ENCODE measurements around the gene RPS2.
"Not testable (repeated sequence)": the region's sequence is repeated elsewhere in the genome, so short reads cannot be mapped to it uniquely, and the experiment has no call there.

The RPS2 gene

GRCh38 chr16:1962161-1963153, 2.2 kb downstream of the RPS2 start:
- DNase-seq, result not testable (repeated sequence)

DNA sequence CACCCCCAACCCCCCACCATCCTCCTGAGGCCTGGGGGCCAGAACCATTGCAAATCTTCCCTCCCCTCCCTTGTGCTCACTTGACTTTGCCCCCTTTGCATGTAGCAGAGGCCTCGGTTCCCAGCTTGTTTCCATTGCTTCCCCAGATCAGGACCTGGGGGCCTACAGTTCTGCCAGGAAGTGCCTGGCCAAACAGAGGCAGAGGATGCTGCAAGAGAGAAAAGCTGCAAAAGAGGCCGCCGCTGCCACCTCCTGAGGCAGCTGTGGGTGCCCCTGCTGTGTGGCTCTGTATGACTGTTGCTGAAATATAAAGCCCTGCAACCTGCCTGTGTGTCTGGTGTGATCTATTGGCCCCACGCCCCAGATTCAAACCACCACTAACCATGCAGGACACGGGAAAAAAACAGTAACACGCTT, 3.0 kb downstream of the RPS2 start:
- no peak for DNase-seq

DNA sequence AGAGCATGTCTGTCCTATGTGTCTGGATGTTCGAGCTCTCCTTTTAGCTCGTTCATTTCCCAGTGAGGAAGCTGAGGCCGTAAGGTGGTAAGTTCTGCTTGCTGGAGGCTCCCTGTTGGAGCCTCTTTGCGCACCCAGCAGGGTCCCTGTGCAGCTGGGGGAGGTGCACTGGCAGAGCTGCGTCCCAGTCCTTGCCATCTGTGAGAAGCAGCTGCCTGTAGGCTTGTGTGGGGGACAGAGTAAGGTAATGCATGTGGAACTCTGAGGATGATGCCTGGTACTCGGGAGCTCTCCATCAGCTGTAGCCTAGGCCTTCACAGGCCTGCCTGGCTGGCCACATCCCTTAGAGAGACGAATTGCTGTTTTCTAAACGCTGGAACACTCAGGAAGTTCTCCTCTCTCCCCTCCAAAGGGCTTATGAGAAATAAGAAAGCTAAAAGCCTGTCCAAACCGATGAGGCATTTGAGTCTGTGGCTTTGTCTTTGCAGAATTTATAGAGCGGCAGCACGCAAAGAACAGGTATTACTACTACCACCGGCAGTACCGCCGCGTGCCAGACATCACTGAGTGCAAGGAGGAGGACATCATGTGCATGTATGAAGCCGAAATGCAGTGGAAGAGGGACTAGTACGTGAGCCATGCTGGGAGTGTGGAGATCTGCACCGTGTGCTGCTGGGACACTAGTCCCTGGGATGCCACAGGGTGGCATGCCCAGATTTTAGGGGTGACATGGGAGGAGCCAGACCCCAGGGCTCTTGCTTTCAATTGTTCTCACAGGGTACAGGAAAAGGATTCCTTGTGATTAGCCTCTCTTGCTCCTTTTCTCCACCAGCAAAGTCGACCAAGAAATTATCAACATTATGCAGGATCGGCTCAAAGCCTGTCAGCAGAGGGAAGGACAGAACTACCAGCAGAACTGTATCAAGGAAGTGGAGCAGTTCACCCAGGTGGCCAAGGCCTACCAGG, 3.7 kb downstream of the RPS2 start:
- no peak for DNase-seq

- DNase-seq, result peak; percentile 88
These were observed 5.2 kb downstream of the RPS2 start, which contains the start of gene NDUFB10 for GRCh38 chr16:1959269-1960039. Gene NDUFB10, plus strand, starts transcription at chr16:1959538. Its CDS starts 87 bp downstream, at chr16:1959625.

DNA sequence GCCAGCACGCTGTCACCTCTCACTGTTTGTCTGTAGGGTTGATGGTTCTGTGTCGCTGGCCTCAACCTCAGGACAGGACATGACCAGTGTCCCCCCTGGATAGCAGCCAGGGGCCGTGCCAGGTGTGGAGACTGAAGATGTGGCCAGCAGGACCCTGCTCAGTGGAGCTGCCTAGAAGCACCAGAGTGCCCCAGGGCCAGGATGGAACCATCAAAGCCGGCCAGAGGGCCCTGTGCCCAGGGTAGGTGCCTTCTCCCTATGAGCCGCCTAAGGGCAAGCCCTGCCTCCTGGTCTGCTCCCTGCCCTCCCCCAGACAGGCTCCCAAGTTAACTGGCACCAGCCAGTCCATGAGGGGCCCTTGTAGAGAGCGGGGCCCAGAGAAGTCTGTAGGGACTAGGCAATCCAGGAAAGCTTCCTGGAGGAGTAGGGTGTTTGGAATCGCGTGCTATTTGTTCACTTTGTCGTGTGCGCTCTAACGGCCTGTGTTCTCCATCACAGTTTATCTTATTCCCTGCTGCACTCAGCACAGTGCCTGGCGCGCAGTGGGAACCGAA, 5.8 kb downstream of the RPS2 start:
- DNase-seq, result no peak

- not testable (repeated sequence) for DNase-seq
These were observed 6.5 kb downstream of the RPS2 start for GRCh38 chr16:1958143-1958491.

DNA sequence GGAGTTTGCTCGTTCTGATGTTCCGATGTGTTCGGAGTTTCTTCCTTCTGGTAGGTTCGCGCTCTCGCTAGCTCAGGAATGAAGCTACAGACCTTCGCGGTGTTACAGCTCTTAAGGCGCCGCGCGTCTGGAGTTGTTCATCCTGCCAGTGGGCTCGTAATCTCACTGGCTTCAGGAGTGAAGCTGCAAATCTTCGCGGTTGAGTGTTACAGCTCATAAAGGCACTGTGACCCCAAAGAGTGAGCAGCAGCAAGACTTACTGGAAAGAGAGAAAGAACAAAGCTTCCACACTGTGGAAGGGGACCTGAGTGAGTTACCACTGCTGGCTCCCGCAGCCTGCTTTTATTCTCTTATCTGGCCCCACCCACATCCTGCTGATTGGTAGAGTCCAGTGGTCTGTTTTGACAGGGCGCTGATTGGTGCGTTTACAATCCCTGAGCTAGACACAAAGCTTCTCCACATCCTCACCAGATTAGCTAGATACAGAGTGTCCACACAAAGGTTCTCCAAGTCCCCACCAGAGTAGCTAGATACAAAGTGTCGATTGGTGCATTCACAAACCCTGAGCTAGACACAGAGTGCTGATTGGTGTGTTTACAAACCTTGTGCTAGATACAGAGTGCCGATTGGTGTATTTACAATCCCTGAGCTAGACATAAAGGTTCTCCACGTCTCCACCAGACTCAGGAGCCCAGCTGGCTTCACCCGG, 7.0 kb downstream of the RPS2 start:
- not testable (repeated sequence) for DNase-seq

- DNase-seq, result no peak
These were observed 10.9 kb downstream of the RPS2 start for GRCh38 chr16:1953734-1954133.

DNA sequence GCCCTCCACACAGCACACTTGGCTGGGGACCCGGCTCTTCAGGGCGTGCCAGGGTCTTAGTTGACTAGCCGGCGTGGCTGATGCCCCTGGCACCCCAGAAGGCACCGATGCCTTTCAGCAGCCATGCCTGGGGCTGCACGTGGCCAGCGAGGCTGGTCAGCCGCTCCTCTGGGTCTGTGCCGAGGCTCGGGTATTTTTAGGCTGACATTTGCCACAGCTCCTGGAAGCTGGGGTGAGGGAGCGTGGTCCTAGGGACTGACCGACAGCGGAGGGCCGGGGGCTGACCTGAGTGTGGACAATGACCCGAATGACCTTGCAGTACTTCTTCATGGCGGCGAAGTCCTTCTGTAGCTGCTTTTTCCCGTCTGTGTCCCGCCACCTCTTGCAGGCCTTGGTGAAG, 14.1 kb downstream of the RPS2 start:
- no peak for DNase-seq

DNA sequence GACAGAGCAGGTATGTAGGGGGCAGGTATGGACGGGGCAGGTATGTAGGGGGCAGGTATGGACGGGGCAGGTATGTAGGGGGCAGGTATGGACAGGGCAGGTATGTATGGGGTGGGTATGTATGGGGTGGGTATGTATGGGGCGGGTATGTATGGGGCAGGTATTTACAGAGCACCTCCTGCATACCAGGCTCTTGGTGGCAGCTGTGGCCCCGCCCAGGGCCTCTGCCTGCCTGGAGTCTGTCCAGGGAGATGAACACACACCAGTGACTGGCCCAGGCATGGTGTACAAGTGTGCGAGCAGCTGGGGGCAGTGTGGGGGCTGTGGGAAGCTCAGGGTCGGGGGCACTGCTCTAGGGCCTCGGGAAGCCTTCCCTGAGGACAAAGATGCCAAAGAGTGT, 14.6 kb downstream of the RPS2 start:
- no peak for DNase-seq

DNA sequence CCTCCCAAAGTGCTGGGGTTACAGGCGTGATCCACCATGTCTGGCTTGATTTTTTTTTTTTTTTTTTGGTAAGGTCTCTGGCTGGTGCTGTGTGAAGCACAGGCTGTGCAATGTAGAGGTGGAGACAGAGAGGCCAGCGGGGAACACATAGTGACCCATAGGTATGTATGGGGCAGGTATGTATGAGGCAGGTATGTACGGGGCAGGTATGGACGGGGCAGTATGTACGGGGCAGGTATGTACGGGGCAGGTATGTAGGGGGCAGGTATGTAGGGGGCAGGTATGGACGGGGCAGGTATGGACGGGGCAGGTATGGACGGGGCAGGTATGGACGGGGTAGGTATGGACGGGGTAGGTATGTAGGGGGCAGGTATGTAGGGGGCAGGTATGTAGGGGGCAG, 15.1 kb downstream of the RPS2 start:
- DNase-seq, result no peak

DNA sequence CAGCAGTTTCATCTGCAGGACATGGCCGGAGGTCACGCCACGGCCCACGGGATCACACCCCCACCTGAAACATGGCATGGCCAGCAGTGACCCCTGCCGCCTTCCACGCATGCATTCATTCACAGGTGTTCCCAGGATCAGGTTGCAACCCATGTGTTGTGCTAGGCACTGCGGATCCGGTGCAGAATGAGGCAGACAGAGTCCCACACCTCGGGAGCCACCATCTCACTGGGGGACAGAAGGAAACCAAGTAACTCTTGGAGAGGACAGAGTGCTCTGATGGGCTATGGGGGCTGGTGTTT, 17.3 kb downstream of the RPS2 start:
- DNase-seq, result no peak

DNA sequence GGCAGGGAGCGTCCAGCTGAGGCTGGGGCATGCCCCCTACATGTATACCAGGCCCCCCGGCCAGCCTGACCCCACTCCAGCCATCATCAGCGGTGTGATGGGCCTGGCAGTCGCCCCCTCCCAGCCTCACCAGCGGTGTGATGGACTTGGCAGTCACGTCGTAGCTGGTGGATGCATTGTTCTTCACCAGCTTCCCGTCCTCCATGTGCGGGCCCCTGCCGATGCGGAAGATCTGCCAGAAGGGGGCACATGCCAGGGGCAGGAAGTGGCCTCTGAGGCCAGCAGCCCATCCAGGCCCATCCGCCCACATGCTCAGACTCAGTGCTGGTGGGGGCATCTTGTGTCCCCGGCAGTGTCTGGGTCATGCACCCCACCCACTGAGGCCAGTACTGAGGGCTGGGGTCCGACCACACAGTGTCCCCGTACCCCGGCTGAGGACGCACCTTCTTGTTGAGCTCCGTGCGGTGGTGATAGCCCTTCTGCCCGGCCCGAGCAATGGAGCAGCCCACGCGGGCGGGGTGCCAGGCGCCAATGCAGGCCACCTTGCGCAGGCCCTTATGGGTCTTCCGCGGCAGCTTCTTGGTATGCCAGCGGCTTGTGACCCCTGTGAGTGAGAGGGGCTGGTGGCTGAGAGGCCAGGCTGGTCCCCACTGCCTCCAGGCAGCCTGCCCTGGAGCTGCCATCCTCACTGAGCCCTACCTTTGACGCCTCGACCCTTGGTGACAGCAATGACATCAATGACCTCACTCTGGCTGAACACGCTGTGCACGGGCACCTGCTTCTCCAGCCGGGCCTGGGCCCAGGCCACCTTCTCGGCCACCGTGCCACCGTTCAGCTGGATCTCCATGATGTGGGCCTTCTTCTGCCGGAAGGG, 17.9 kb downstream of the RPS2 start:
- no peak for DNase-seq

- no peak for DNase-seq
These were observed 18.9 kb downstream of the RPS2 start for GRCh38 chr16:1945559-1946391.

GRCh38 chr16:1944612-1945199, 19.9 kb downstream of the RPS2 start:
- no peak for DNase-seq

DNA sequence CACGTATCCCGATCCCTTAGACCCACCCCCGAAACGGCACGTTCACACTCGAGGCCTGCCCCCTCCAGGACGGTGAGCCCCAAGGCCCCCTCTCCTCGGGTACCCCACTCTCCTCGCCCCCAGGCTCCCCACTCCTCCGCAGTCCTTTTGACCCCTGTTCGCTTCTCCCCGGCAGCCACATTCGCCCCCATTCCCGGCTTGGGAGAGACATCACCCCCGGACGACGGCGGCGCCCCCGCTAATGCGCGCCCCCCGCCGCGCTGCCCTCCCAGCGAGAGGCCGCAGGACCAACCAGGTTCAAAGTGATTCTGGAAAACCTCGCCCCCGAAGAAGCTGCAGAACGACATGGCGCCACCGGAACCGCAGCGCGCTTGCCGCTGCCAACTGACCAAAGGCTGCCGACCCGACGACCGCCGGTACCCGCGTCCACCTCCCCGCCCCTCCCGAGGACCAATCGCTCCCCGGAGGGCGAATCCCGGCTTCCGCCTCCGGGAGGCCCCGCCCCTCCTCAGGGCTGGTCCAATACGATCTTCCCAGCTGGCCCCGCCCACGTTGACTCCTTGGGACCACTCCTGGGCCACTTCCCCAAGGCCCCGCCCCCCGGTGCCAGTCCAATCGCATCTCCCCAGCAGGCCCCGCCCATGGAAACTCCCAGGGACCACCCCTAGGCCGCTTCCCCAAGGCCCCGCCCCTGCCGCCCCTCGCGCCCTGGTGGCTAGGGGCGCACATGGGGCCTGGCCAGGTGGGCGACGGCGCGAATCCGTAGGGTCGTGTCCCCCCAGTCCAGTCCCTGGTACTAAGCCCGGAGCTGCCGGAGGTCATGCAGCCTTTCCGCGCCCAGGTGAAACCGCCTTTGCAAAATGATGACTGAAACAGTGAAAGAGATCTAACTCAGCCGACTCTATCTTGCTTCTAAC, 21.6 kb downstream of the RPS2 start, which contains the start of gene MSRB1:
Gene MSRB1 (minus strand): TSS at position 390 of the 917 bp plus-strand sequence. CDS start 43 bp downstream, at position 347.
- DNase-seq, result peak; percentile 100

- no peak for DNase-seq
These were observed 22.4 kb downstream of the RPS2 start for GRCh38 chr16:1942047-1942809.
